ENCODE measurements around the gene PCDHB8.
"Not testable (repeated sequence)": the region's sequence is repeated elsewhere in the genome, so short reads cannot be mapped to it uniquely, and the experiment has no call there.

GRCh38 chr5:141215504-141215903 is 37.9 kb downstream of the PCDHB8 start:
- not testable (repeated sequence) for TF ChIP-seq CTCF (IDR thresholded peaks at IDR 0.05; ENCODE audit: poor library complexity, severe bottlenecking); POLR2AphosphoS5 (IDR thresholded peaks at IDR 0.05); MXI1 (conservative IDR thresholded peaks at IDR 0.05; ENCODE audit: poor library complexity, severe bottlenecking); TAF1 (IDR thresholded peaks at IDR 0.05; ENCODE audit: low read depth); EP300 (conservative IDR thresholded peaks at IDR 0.05; ENCODE audit: poor library complexity, severe bottlenecking); EZH2 (IDR thresholded peaks at IDR 0.05; ENCODE audit: borderline replicate concordance, insufficient read depth, low read length, poor library complexity, severe bottlenecking); SMC3 (conservative IDR thresholded peaks at IDR 0.05; ENCODE audit: poor library complexity); RAD21 (conservative IDR thresholded peaks at IDR 0.05)
